ENCODE data around the gene ANKRD6.

Gene ANKRD6

DNA sequence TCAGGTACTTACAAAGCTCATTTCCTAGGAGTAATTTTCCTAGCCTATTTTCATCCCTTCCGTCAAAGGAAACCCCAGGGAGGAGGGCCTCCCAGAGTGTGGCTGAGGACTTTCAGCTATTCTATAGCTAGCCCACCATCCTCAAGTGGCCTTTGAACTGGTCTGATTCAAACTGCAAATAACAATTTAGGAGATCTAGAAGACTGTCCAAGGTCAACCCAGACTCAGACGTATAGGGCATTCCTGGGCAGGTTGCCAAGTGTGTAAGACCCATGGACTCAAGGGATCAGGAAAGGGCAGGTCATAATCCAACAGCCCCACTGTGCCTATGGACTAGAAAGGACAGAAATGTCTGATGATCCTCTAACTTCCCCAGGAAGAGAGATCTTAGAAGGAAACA is 18.7 kb upstream of the ANKRD6 start:
- no peak for DNase-seq

DNA sequence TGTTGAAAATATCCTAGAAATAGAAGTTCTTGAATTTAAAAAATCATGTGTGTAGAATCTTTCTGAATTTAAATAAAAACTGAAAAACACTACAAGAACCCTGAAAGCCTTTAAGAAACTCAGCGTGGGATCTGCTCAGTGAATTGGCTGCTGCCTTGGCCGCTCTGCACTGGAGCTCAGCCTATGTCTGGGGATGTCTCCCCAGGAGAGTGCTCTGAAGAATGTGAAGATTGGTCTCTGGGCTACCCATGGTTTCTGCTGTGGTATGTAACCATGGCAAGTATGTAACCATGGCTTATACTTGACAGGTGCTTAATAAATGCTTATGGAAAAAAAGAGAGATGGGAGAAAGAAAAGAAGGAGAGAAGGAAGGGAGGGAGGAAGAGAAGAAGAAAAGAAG is 17.8 kb upstream of the ANKRD6 start:
- DNase-seq, result no peak

DNA sequence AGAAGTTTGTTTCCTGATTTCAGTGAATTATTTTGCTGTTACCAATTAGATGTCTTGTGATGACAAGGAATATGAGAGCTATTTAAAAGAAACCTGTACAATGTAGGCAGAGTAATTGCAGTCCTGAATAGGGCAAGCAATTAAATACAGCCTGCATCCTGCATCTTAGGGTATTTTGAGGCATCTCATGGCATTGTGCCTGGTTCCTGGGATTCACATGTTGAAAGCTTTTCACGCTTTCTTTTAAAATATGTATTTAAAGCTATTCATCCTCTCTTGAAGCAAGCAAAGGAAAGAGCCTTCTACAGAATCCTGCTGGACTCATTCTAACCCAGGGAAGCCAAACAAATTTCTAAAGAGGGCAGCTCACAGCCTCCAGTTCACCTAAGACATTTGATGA is 16.2 kb upstream of the ANKRD6 start:
- no peak for DNase-seq

DNA sequence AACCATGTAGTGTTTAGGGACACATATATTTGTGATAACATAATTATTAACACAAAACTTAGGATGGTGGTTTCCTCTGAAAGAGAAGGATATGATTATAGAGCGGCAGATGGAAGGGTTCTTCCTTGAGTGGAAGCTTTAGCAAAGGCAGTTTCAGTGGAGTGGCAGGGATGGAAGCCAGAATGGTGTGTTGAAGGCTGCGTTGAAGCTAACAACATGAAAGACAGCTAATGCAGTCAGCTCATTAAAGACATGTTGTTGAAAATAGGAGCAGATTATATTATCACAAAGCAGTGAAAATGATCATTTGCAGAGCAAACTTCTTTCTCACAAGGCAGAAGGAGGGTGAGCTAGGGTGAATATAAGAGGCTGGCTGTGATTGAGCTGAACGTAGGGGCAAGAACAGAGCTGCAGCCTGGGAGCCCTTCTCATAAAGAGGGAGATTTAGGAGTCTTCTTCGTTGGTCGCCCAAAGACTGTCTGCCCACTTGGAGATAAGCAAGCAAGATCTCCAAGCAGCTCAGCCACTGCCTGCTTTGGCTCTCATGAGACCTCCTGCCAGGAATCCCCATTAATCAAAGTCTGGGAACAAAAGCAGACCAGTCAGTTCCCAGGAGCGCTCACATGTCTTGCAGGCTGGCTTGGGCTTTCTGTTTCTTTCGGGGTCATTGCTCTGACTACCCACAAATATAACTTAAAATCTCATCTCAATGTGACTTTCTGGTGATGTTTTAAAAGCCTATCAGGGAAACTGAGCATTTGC is 2.6 kb upstream of the ANKRD6 start:
- no peak for DNase-seq

DNA sequence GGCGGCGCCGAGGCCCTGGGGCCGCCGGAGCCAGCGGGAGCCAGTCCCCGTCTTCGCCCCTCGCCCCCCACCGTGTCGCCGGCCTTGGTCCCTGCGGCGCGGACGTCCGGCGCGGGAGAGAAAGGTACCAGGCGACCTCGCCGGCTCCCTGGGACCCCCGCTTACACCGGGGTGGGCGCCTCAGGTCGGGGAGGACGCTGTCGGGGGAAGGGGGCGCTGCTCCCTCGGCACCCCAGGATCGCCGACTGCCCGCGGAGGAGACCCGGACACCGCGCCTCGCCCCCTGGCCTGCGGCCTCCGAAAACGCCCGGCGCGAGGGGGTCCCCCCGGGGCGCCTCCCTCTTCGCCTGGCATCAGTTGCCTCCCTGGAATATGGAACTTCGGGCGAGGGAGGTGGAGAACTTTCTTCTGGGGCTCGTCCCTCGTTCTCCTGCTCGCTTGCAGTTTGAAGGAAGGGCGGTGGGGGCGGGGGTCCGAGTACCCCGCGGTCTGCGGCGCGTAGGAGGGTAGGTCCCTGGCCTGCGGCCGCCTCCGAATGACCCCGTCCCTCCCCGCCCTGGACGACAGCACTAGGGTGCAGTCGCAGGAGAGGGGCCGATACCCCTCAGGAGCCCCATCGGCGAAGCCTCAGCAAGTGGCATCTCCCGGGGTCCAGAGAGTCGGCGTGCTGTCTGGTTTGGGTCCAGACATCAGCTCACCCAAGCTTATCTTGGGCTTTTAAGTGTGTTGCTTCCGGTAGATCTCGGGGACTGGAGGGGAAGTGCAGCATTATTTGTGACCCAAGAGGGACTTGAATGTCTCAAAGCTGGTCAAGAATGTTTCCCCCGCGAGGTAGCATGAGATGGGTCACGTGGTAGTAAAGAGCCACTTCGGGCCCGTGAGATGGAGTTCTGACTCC is 549 bp downstream of the ANKRD6 start:
- DNase-seq, result peak; percentile 34

DNA sequence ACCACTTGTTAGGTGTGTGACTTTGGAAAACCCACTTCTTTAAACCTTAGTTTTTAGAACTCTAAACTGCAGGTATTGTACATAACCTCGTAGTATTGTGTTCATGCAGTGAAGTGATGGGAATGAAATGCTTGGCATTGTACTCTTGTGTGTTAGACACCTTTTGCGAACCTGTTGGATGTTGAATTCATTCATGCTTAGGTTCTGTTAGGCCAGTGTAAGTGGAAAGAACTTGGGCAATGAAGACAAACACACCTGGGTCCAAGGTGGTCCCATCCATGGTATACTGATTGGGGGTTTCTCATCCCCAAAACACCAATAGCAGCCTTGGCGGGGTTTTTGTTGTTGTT is 1.2 kb downstream of the ANKRD6 start:
- no peak for DNase-seq

DNA sequence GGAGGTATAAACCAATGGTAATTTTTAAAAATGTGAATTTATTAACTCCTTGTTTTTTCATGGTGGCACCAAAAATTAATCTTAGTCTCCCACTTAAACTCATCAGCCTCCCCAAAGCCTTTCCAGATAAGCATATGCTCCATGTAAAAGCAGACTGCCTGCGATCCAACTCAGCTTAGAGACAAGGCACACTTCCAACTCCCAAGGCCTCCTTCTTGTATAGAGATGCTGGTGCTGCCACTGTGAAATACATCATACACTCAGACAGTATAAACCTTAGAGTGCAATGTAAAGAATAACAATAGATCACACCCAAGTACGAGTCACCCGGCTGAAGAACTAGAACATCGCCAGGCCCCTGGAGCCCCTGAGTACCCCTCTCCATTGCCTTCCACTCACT is 2.0 kb downstream of the ANKRD6 start:
- no peak for DNase-seq

DNA sequence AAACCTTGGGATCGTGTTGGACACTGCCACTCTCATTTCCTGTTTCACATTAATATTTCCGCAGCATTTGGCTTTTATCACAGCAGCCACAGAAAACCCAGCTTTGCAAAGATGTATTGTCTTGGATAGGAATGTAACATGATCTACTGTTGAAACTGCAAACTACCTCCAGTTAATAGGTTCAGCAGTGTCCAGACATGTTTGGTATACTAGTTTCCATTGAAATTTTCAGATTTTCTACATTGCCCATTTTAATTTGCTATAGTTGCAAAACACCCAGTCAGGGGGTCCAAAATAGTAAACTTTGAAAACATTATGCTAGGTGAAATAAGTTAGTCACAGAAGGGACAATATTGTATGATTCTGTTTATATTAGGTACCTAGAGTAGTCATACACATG is 3.3 kb downstream of the ANKRD6 start:
- no peak for DNase-seq

DNA sequence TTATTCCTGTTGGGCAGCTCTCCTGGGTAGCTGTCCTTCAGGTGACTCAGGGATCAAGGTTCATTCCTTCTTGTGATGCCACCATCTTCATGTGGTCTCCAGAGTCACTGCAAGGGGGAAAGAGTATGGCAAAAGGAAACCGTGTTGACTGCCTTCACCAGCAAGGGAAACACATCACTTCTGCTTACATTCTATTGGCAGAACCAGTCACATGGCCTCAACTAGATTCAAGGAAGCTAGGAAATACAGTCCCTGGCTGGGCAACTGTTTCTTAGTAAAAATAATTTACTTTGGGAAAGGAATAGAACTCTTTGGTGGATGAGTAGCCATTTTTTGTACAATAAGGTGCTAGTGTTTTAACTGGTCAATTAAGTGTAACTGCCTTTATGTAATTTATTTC is 5.3 kb downstream of the ANKRD6 start:
- no peak for DNase-seq

DNA sequence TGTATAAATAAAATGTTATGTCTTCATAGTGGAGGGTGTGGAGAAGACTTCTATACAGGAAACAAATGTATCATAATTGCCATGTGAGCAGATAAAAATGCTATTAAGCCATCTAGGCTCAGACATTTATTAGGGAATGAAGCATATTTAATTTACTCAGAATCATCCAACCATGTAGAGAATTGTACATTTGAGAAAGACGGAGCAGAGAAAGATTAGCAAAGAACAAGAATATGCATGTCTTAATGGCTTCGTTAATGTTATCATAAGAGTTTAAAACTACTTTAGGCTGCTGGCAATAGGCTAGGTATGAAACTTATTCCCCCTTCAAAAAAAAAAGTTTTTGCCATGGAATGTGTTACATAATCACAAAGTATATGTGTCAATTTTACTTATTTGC is 6.1 kb downstream of the ANKRD6 start:
- DNase-seq, result no peak

DNA sequence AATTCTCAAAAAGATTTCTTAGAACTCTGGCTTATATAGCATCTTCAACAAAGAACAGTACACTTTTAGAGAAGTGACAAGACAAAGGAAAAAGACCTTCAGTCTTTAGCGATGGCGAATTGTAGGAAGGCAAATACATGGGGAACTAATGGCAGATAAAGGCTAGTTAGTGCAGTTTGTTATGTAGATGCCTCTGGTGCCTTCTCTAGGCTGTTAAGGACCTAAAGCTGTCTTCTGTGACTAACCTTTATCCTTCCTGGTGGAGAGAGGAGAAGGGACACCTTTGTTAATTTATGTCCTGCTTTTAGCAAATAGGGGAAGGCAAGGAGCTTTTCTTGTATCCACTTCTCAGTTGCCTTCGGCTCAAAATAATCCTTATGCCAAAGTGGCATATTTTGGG is 7.2 kb downstream of the ANKRD6 start:
- DNase-seq, result no peak

DNA sequence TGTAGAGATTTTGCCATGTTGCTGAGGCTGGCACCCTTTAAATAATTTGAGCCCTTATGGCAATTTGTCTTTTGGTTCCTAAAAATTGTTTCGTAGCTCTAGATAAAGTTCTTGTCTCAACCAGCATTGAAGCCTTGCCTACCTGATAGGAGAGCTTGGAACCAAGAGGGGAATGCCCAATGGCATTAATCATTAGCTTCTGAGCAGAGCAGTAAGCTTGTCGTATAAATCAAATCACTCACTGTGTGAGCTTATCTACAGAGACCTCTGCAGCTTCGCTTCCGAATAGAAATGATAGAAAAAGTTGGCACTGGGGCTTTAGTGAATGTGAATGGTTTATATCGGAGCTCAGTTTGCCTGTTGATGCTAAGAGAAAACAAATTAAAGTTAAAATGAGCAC is 10.7 kb downstream of the ANKRD6 start:
- DNase-seq, result no peak

DNA sequence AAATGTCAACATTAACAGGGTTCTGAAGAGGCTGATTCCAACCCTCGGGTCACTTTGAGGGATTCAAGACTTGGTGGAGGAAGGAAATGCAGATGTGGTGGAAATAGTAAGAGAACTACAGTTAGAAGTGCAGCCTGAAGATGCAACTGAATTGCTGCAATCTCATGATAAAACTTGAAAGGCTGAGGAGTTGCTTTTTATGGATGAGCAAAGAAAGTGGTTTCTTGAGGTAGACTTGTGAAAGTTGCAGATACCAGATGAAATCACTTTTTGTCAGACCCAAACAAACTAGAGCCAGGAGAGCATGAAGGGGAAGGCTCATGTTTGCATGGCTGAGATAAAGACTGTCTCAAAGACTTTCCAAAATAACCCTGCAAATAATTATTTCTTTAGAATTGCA is 16.2 kb downstream of the ANKRD6 start:
- no peak for DNase-seq

DNA sequence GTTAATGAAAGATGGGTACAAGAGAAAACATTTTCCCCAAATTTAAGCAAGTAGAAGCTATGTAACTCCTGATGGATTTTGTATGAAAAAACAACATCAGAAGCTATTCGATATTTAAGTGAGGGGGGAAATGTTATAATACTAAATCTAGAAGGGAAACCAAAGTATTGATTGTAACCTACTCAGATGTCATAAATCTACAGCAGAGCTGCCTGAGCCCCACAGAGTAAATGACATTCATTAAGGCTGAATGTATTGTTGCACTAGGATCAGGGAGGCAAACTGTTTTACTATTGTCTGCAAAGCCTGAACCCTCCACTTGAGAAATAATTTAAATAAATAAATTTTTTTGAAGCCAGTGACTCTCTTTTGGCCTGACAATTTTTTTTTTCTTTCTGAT is 19.3 kb downstream of the ANKRD6 start:
- DNase-seq, result no peak

DNA sequence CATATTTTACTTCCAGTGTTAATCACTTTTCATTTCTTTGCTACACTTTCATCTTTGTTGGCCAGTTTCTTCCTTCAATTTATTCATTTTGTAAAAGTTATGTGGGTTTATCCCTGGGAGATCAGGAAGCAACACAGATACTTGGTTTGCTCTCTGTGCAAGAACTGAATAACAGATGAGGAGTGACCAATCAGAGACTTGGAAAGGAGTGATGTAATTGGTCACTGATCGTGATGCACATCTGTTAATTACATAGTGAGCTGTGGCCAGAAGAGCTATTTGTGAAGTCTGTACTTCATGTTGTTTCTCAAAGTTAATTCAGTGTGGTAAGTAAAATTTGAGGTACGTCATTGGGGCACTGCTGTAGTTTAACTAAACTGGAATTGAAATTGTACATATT is 21.3 kb downstream of the ANKRD6 start:
- no peak for DNase-seq

DNA sequence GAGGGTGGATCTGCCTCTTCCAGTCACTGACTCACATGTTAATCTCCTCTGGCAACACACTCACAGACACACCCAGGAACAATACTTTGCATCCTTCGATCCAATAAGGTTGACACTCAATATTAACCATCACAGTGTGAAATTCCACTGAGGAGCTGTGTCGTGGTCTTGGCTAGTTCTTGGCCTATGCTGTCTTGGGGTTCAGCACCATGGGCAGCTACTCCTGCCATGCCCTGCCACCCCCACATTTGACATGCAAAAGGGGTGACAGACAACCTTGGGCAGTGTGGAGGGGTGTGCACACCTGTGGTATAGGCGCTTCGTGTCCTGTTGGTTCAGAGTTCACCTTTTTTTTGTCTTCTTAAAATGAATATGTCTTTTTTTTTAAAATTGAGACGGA is 25.8 kb downstream of the ANKRD6 start:
- DNase-seq, result no peak

DNA sequence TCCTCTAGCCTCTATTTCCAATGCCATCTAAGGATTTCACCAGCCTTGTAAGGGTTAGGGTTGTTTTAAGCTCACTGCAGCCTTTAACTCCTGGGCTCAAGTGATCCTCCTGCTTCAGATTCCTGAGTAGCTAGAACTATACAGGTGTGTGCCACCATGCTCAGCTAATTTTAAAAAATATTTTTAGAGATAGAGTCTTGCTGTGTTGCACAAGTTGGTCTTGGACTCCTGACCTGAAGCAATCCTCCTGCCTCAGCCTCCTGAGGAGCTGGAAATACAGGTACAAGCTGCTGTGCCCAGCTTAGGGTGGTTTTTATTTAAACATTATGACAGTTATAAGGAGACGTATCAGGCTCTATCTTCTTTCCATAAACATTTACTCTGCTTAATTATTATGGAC is 26.5 kb downstream of the ANKRD6 start:
- DNase-seq, result no peak

DNA sequence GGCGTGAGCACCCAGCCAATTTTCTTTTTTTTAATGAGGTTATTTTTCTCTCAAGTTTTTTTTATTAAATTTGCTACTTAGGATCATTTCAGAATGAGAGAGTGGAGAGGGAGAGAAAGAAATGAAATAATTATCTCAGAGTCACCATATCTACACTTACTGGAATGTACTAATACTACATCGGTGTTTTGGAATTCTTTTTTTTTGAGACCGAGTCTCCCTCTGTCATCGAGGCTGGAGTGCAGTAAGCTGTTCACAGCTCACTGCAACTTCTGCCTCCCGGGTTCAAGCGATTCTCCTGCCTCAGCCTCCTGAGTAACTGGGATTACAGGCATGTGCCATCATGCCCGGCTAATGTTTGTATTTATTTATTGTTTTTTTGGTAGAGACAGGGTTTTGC is 27.8 kb downstream of the ANKRD6 start:
- no peak for DNase-seq

DNA sequence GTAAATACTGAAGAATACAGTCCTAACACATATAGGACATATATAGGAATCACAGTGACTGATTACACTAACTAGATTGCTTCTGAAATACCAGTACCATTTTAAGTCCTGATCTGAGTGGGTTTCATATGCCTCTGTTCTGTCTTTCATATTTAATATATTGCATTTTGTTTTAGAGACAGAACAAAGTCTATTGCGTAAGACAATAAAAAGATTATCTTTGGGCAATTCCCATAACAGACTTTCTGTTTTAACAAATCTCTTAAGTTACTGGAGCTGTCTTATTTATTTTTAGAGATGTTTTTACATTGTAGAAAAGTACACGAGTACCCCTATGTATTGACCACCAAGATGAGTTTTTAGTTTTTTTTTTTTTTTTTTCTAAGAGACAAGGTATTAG is 29.6 kb downstream of the ANKRD6 start:
- DNase-seq, result no peak

DNA sequence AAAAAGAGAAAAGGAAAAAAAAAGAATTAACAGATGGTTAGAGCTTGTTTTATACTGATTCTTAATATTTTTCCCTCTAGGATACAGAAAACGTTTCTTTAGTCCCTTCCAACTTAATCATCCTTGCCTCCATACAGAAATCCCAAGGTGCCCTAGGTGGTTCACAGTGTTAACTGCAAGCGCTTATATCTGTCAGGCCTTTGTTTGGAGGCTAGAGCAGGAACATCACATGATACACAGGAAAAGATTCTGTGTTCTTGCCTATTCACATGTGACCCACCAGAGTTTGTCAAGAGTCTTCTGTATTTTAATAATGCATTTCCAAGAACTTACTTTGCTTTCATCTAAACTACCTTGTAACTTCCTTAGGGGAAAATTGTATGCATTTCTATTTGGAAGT is 31.3 kb downstream of the ANKRD6 start:
- no peak for DNase-seq

DNA sequence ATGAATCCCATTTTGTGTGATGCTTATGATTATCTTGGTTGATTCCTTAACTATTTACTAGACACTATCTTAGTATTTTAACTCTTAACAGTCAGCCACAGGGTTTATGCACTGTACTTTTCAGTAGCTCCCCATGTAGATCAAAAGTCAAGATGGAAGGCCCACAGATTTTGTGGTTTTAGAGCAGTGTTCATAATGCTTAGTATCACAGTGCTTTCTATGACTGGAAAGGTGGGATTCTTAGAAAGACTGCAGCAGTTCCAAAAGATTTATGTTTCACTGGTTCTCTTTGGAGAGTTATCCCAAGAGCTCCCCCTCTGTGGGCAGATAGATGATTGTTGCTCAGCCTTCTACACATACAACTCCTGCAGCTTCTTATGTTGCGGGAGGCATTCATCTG is 34.5 kb downstream of the ANKRD6 start:
- DNase-seq, result no peak

DNA sequence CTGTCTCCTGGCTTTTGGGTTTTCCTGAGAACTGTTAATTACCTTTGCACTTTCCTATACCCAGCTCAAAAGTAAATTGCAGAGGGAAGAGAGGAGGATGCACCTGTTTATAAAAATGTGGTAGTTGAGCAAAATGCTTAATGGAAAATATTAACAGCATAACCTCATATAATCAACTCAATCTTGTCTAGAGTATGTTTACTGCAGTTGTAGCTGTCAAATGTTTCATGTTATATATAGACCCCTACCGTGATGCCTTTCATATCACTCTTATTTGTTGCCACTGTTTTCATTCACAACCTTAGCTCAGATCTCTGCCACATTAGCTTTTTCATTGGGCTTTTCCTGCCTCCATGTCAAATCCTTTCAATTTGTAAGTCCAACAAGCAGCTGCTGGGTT is 36.0 kb downstream of the ANKRD6 start:
- DNase-seq, result no peak

DNA sequence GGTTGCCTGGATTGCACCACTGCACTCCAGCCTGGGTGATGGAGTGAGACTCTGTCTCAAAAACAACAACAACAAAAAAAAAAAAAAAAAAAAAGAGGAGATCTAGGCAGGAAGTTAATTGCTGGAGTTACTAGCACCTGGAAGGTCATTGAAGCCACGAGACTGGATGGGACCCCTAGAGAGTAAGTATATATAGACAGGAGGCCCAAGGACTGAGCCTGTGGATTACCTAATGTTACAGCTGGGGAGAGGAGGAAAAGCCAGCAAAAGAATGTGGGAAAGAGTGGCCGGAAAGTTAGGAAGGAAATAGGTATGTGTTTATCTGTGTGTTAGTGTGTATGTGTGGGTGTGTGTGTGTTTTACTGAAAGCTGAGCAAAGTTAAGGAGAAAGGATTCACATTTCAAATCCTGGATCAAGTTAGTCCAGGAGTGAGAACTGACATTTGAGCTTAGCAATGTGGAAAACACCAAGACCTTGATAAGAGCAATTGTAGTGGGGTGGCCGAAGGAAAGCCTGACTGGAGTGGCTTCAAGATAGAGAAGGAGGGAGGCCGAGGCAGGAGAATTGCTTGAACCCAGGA is 38.4 kb downstream of the ANKRD6 start:
- no peak for DNase-seq

DNA sequence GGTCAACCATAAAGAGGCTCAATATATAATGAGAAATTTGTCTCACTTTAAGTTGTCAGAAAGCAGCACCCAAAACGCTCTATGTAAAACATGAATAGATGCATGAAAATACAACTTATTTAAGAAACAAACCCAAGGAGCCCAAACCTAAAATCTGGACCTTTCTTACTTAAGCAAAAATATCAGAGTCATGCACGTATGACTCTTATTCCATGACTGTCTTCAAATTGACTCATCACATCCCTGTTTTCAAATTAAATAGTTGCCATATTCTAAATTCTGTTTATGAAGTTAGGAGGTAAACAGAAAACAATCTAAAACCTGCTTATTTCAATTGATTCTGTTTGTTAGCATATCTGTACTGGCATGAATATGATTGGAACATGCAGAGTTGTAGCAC is 42.1 kb downstream of the ANKRD6 start:
- no peak for DNase-seq

Measured in right hindlimb (tissue), 1 donor.